K562 (cell line): Measurements from ENCODE around the gene UNC5C.

Experiments
- BCLAF1 ChIP-seq, 2 experiments: fragments of 450-650 bp in 1 of 2; IDR thresholded peaks; 2 replicates each; pipeline ENCODE4 v1.6.1; 2011 to 2017; ENCODE audit warnings: low read depth in 2 of 2, antibody characterized with exemption in 1 of 2, borderline replicate concordance in 1 of 2, low read length in 1 of 2, mild to moderate bottlenecking in 1 of 2, mixed read lengths in 1 of 2; ENCODE audit not compliant: control insufficient read depth in 1 of 2
- CTCF ChIP-seq, 3 experiments: IDR thresholded peaks in 2 of 3; conservative IDR thresholded peaks in 1 of 3; 2 replicates each; pipeline ENCODE4 v1.5.1; 2011 to 2012; ENCODE audit warnings: low read length in 3 of 3, mild to moderate bottlenecking in 3 of 3, control low read depth in 2 of 3, improper control_type of control experiment in 1 of 3, inconsistent platforms in 1 of 3, low read depth in 1 of 3, mixed read lengths in 1 of 3, moderate library complexity in 1 of 3; ENCODE audit not compliant: insufficient read depth in 2 of 3
- MAX ChIP-seq: sonication (generic); formaldehyde crosslinking; IDR thresholded peaks from 2 replicates; pipeline ENCODE4 v1.9.0; 2022; ENCODE audit warnings: mild to moderate bottlenecking, missing genetic modification reagents
- POLR2A ChIP-seq: fragments of 450-650 bp; conservative IDR thresholded peaks from 2 replicates; pipeline ENCODE4 v1.6.1; 2016
- STAT6 ChIP-seq: sonication (generic); formaldehyde crosslinking; IDR thresholded peaks from 2 replicates; pipeline ENCODE4 v1.8.1; 2023; ENCODE audit warnings: mild to moderate bottlenecking, missing genetic modification reagents
- TEAD2 ChIP-seq: fragments of 450-650 bp; IDR thresholded peaks from 2 replicates; pipeline ENCODE4 v1.6.1; 2016; ENCODE audit warnings: missing genetic modification characterization, control low read depth, missing compliant biosample characterization

- no peak for TF ChIP-seq STAT6 (CRISPR knock-in tag)
- no peak for TF ChIP-seq BCLAF1 (IDR thresholded peaks at IDR 0.05; ENCODE audit: borderline replicate concordance in 1 of 2, control insufficient read depth in 1 of 2, low read depth in 2 of 2, low read length in 1 of 2)
- TF ChIP-seq MAX (CRISPR knock-in tag): no peak
- TF ChIP-seq CTCF (IDR thresholded peaks at IDR 0.05 in 2 of 3, conservative IDR thresholded peaks at IDR 0.05 in 1 of 3; ENCODE audit: insufficient read depth in 2 of 3, low read depth in 1 of 3, low read length in 3 of 3): no peak
- TF ChIP-seq POLR2A: no peak
- TF ChIP-seq TEAD2 (tag): no peak
Measured at GRCh38 chr4:95340191-95340590, 208.6 kb downstream of the UNC5C start.
